Panc1 (cell line): ENCODE measurements around the gene GALP.

Experiments
- CTCF ChIP-seq: fragments of 450-650 bp; IDR thresholded peaks from 2 replicates; pipeline ENCODE4 v1.5.1; 2017; ENCODE audit warnings: mild to moderate bottlenecking
- TCF7L2 ChIP-seq: IDR thresholded peaks from 2 replicates; pipeline ENCODE4 v1.6.1; 2011; ENCODE audit warnings: mild to moderate bottlenecking, low read depth, low read length, inconsistent platforms

- no peak for TF ChIP-seq CTCF
- TF ChIP-seq TCF7L2, result no peak
These were observed 25.4 kb upstream of the GALP start for GRCh38 chr19:56150358-56150757.
